Measurements from ENCODE around the gene MIPEP.

- TF ChIP-seq TAF1 (IDR thresholded peaks at IDR 0.05; ENCODE audit: low read depth) (no peak), RAD21 (conservative IDR thresholded peaks at IDR 0.05) (no peak), POLR2AphosphoS5 (IDR thresholded peaks at IDR 0.05) (no peak), EZH2 (IDR thresholded peaks at IDR 0.05; ENCODE audit: borderline replicate concordance, insufficient read depth, low read length, poor library complexity, severe bottlenecking) (no peak), MXI1 (conservative IDR thresholded peaks at IDR 0.05; ENCODE audit: poor library complexity, severe bottlenecking) (no peak), REST (IDR thresholded peaks at IDR 0.05; ENCODE audit: borderline replicate concordance) (no peak), EP300 (conservative IDR thresholded peaks at IDR 0.05; ENCODE audit: poor library complexity, severe bottlenecking) (no peak), SMC3 (conservative IDR thresholded peaks at IDR 0.05; ENCODE audit: poor library complexity) (no peak)
- TF ChIP-seq, protein P1, sequence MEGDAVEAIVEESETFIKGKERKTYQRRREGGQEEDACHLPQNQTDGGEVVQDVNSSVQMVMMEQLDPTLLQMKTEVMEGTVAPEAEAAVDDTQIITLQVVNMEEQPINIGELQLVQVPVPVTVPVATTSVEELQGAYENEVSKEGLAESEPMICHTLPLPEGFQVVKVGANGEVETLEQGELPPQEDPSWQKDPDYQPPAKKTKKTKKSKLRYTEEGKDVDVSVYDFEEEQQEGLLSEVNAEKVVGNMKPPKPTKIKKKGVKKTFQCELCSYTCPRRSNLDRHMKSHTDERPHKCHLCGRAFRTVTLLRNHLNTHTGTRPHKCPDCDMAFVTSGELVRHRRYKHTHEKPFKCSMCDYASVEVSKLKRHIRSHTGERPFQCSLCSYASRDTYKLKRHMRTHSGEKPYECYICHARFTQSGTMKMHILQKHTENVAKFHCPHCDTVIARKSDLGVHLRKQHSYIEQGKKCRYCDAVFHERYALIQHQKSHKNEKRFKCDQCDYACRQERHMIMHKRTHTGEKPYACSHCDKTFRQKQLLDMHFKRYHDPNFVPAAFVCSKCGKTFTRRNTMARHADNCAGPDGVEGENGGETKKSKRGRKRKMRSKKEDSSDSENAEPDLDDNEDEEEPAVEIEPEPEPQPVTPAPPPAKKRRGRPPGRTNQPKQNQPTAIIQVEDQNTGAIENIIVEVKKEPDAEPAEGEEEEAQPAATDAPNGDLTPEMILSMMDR (IDR thresholded peaks at IDR 0.05; ENCODE audit: poor library complexity, severe bottlenecking), result no peak
Observed at GRCh38 chr13:23710366-23710765, 178.8 kb downstream of the MIPEP start.

Data from neural cell (in vitro differentiated cells).